ENCODE results near the gene TRMO.

TRMO gene

DNA sequence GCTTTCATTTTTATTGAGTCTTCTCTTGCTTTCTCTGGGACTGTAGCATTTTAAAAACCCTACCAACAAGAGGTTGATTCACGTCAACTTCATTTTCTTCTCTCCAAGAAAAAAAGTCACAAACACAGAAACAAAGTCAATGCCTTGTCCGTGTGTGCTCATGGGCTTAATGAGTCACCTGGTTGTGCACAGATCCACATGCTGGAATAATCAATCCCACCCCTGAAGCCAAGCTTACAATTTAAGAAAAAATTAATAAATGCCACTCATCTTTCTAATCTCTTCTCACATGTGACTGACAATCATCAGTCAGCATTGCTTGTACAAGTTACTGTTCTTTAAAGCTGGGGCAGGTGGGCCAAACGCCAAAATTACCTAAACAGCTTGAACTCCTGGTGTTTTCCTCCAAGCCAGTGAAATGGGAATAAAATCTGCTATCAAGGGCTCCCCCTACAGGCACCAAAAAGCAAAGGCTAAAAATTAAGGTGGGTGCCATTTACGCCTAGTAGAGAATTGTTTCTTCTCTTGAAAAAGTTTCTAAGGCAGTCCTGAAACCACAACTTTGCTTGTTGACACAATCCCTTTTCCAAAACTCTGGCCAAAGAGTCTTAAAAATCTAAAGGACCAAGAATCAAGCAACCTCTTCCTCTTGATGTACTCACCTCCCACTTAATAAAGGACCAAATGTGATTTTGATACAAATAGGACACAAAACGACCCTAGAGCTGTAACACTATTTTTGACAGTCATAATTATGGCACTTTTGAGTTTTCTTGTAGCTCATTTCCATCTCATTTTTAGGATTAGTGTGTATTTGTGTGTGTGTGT lies 21.3 kb downstream of the TRMO start:
- DNase-seq: no peak

DNA sequence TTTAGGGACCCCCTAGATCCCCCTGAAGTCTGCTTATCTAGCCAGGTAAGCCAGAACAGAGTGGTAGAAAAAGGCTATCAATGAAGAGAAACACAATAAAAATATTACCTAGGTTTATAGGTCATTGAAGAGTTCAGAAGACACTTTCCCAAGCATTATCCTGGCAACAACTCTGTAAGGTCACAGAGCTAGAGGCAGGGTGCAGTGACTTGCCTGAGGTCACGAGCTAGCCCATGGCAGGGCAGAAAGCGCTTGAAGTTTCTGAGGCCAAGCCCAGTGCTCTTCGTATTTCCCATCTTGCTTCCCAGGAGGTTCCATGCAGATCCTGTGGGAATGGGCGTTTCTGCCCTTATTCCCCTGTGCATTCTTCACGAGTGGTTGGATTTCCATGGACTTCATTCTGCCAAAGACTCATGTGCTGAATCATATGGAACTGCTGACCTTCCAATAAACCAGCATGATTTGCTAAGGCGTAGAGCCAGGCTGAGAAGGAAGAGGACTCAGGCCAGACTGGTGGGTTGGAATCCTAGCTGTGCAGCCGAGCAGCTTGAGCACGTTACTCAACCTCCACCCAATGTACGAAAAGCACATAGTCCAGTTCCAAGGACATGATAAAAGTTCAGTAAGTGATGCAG lies 22.1 kb downstream of the TRMO start:
- DNase-seq: no peak

DNA sequence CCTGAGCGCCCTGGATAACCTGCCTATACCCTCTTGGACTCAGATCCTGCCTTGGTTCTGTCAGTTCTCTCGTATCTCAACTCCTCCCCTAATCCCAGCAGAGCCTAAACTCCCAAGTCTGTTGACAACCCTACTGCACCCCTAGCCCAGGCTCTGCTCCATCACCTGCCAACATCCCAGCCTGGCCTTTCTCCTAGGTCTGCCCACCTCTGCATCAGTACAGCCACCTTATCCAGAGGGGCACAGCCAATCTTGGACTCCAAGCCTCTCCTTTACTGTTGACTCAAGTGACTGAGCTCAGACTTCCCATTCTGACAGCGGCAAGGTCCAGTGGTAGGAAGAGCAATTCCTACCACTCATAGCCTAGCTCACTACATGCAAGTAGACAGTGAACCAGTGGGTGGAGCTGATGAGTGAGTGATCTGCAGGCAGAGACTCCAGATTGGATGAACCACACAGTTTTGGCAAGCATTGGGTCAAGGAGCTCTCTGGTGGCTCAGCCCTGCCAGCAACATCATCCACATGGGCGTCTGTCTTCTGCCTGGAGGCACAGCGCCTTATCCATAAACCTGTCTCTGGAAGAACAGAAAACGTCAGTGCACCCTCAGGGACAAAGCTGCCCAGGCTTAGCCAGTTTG lies 26.5 kb downstream of the TRMO start:
- DNase-seq: no peak

DNA sequence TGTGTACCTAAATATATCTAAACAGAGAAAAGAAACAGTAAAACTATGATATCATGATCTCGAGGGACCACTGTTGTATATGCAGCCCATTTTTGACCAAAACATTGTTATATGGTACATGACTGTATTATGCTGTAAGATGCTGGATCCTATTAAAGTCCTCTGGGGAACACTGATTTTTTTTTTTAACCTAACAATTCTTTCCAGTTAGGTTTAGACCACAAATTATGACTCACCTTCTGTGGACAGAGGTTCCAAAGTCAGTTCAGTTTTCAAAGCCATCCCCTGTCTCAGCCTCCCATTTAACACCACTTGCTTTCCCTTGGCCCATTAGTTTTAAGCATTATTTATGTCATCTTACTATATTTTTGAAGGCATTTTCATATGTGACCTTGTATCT lies 27.1 kb downstream of the TRMO start:
- DNase-seq: no peak

DNA sequence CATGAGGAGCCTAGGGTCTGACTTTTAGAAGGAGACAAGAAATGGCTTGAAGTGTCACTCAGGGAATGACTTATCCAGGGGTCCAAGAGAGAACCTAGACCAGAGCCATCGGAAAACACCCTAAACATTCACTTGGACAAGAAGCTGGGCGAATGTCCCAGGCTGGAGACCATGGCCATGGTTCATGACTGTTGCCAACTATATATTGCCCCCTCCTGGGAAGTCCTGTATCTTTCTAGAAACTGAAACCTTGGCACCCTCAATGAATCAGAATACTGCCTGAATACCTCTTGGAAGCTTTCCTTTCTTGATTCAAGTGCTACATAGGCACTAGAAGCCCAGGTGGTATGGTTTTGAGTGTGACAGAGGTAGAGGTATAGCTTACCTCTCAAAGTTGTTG lies 29.9 kb downstream of the TRMO start:
- DNase-seq: no peak

DNA sequence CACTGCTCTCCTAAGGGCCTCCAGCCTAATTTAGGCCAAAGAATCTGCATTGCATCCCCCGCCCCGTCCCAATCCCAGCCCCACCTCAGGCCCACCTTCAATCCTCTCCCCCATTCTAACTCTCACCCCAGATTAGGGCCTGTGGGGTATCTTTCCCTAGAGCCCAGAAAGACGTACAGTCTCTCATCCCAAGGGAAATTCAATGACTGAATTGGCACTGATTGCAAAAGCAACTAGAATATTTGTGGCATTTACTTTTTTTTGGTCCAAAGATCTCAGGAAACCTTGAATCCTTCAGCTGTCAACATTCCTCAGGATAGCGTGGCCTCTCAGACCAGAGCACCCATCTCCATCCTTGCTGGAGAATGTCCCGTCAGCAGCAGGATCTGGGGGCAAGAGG lies 30.6 kb downstream of the TRMO start:
- no peak for DNase-seq

DNA sequence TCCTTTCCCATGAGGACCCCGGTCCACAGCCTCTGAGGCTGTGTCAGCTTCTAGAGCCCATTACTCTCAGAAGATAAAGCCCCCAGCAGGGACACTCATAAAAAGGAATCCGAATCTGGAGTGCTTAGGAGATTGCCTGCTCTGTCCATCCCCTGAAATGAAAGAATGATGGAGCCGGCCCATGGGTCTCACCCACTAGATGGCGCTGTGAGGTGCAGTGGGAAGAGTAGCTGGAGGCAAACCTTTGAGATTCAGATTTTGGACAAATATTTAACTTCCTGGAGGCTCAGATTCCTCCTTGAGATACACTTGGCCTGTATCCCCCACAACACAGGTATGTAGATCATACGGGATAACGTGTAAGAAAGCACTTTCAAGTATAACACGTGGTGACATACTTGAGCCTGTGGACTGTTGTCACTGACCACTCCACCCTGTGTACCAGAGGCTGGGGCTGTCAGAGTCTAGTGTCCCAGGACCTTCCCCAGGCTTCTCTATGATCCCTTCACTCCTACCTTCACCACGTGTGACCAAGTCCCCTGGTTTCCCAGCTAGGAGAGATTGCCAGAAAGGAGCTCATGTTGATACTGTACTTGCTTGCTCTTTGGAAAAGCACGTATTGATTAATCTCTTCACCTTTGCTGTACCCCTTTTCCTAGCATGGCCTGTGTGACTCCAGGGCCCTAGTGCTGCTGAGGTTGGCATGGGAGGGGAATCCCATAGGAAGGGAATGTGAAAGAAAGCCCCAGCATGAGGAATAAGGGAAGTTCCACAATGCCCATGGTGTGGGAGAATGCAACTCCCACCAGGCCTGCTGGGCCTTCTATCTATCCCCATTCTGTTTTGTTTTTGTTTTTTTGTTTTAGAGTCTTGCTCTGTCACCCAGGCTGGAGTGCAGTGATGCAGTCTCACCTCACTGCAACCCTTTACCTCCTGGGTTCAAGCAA lies 32.1 kb downstream of the TRMO start:
- no peak for DNase-seq

DNA sequence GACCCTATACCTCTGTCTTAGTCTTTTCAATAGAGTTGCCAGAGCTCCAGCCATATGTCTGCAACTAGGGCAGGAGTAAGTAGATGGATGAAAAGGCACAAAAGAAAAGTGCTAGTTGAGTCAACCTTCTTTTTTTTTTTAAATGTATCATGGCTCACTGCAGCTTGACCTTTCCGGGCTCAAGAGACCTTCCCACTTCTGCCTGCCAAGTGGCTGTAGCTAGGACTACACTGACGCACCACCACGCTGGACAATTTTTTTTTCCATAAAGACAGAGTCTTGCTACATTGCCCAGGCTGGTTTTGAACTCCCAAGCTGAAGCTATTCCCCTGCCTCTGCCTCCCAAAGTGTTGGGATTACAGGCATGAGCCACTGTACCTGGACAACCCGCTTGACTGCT lies 42.0 kb downstream of the TRMO start:
- DNase-seq: no peak

DNA sequence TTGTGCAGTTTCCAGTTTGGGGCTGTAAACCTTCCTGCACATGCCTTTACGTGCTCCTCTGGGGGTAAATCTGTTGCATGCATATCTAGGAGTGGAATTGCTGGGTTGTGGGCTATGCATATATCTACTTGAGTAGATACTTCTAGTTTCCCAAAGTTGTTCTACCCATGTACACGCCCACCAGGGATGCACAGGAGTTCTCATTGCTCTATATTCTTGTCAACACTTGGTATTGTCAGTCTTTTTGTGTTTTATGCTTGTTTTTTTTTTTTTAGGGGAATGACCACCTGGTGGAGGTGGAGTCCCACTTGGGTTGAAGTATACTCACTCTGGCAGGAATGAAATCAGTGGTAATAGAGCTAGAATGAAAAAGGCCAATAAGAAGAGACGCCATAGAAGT lies 46.2 kb downstream of the TRMO start:
- no peak for DNase-seq

DNA sequence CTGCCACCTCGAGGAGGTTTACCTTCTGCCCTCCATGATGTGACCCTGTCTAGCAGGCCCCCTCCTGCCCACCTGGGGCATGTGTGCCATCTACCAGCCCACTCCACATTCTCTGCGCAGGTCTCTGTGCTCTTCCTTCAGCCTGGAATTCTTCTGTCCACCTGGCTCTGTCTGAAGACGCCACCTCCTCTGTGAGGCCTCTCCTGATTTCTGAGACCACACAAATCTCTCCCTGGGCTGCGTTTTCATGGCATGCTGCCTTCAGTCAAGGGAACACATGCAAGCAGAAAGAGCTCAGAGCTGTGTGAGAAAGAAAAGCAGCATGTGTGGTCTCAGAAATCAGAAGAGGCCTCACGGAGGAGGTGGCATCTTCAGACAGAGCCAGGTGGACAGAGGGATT lies 47.2 kb downstream of the TRMO start:
- DNase-seq: no peak

DNA sequence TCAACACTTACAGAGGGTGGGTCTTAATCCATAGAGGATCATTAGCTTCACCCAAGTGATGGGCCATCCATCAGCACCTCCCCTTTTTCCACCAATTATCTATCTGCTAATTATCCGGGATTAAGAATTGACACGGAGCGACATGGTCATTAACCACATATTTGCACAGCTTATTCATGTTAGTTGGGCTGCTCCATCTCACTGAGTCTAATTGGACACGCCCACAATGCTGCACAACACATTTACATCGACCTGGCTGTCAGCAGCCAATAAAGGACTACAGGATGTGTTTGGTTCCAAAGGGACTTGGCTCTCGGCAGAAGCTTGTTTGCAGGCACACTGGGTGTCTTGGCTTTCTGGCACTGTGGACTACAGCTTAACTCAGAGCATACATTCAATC lies 47.7 kb downstream of the TRMO start:
- DNase-seq: no peak

DNA sequence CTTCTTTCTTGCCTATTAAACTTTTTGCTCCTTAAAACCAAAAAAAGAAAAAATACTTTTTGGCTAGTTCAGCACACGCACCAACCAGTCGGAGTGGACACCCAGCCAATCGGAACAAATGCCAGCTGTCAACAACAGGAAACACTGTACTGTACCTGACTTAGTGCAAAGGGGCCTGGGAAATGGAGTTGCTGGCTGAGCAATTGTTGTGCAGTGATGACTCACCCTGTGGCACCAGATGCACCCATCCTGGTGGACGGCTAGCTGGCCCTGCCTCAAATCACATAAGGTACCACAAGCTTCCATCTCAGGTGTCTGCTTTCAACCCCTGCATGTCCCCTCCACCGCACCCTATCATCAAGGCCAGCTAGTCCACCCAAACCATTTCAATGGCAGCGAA lies 48.4 kb downstream of the TRMO start:
- DNase-seq: no peak

DNA sequence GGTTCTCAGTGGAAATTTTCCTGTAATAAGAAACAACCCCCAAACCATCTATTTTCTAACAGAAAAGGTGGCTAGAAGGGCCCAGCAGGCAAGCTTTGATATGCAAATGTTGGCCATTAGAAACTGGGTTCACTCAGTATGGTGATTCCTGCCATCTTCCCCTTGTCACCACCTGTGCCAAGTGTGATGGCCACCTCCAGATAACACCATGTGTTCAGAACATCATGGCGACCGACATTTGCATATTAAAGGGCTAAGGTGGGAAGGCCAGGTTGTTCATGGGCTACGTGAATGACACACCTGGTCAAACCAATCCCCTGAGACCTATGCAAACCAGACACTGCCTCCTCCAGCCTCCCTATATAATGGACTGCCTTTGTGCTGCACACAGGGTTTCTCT lies 48.9 kb downstream of the TRMO start:
- DNase-seq: no peak

DNA sequence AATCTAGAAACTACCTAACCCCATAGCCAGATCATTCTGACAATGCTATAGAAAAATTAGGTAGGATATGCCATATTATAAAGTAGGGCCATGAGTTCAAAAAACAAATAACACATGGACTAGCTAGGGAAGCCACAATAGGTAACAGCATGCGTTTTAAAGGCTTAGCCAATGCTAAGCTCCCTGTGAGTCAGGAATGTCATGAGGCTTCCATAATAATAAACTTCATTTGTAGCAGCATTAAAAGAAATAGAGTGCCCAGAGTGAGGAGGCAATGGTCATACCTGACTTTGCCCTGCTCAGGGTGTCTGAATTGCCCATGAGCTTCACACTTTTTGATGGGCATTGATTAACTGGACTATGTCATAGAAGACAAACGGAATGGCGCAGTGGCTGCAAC lies 53.4 kb downstream of the TRMO start:
- DNase-seq: no peak

DNA sequence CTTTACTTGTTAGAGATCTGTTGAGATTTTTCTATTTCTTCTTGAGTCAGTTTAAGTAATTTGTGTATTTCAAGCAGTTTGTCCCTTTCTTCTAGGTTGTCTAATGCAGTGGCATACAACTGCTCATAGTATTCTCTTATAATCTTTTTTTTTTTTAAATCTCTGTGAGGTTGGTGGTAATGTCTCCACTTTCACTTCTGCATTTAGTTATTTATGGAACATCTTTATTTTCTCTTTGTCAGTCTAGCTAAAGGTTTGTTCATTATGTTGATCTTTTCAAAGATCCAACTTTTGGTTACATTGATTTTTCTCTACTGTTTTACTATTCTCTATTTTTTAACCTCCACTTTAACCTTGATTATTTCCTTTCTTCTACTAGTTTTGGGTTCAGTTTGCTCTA lies 55.5 kb downstream of the TRMO start:
- DNase-seq: no peak

DNA sequence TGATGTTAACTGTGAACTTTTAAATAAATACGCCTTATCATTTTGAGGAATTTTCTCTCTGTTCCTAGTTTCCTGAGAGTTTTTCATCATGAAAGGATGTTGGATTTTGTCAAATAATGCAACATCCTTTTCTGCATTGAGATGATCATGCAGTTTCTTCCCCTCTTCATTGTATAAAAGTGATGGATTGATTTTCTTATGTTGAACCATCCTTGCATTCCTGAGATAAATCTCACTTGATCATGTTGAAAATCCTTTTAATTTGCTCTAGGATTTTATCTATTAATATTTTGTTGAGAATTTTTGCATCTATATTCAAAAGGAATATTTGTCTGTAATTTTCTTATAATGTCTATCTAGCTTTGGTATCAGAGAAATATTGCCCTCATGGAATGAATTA lies 56.0 kb downstream of the TRMO start:
- no peak for DNase-seq

DNA sequence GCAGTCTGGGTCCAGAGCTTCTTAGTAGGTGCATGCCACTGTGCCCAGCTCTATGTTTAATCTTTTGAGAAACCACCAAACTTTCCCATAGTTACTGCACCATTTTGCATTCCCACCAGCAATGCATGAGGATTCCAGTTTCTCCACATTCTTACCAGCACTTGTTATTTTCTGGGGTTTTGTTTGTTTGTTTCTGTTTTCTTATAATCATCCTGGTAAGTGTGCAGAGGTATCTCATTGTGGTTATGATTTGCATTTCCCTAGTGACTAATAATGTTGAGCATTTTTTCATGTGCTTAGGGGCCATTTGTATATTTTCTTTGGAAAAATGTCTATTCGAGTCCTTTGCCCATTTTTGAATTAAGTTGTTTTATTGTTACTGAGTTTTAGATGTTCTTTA lies 57.9 kb downstream of the TRMO start:
- no peak for DNase-seq

DNA sequence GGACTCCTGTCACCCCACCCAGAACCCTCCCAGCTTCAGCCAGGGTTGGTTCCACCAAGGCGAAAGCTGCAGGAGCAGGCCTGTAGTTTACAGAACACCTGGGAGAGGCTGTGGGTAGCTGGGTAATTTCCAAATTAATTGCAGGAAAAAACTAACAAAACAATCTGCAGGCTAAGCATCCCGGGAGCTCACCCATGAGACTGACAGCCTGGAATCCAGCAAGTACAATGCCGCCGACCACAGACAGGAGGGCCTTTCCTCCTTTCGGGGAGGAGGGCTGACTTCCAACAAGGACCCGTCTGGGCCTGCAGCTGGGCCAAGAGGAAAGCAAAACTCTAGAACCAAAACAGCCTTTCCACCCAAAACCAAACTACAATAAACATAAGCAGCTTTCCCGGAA lies 59.0 kb downstream of the TRMO start:
- DNase-seq: no peak

DNA sequence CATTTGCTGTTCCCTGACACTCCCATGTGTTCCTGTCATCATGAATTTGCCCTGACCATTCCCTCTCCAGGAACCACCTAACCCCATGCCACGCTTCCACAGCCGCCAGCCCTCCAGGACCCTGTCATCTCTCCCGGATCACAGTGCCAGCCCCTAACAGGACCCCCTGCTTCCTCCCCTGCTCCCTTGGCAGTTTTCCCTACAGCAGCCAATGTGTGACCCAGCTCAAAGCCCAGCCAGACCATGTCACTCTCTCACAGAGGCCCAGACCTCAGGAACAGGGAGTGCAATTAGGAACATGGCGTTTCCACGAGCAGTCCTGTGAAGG lies 61.2 kb downstream of the TRMO start:
- DNase-seq: no peak

DNA sequence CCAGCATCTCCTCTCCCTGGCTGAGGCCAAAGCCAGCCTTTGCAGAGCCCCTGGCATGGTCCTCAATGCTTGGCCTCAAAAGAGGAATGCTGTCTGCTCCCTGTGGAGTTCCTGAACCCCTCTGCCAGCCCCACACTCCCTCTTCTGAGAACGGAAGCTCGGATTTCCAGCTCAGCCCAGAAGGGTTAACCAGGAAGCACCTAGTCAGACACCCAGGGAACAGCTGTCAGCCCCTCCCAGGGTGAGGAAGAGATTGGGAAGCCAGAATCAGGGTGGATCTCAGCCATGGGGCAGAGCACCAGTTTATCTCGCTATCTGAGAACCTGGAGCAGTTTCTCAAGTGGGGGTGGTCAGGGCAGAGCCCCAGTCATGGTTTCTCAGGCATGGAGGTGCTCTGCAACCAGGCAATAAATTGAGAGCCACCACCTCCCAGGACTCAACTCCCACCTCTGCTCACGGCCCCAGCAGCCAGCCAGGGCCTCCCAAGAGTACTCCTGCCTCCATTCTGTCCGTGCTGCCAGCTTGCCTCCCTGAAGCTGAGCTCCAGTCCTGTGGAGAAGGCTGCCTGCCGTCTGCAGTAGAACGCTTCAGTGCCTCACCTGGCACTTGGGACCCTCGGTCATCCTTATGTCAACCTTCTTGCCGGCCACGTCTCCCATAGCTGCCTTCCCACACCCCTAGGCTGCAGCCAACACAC lies 61.7 kb downstream of the TRMO start:
- DNase-seq: no peak

DNA sequence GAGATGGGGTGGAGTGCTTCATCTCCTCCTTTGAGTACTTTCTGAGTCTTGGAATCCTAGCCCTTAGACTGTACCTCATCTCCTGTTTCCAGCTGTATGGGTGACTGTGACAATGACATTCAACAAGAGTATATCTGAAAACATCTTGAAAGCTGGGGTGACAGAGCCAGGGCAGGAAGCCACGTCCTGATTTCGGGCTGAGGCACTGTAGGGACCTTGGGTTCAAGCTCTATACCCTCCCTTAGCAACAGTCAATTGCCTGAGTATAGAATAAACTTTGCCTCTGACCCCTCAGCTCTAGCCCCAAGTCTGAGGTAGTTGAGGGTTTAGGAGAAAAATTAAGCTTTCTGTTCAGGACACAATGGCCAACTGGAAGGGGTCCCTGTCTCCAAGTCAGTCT lies 63.0 kb downstream of the TRMO start:
- no peak for DNase-seq

DNA sequence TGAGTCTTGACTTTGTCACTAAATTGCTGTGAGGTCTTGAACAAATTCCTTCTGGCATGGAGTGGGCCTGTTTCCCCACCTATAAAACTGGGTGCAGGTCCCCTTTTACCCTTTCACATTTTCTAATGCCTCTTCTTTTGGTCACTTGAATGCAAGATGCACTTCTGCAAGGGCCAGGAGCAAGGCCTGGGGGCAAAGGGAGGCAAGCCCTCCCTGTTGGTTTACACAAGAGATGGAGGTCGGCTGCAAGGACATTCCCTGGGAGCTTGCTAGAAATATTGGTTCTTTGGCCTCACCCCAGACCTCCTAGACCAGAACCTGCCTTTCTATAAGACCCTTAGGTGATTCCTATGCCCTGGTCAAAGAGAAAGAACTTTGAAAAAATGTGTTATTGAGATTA lies 63.5 kb downstream of the TRMO start:
- no peak for DNase-seq

DNA sequence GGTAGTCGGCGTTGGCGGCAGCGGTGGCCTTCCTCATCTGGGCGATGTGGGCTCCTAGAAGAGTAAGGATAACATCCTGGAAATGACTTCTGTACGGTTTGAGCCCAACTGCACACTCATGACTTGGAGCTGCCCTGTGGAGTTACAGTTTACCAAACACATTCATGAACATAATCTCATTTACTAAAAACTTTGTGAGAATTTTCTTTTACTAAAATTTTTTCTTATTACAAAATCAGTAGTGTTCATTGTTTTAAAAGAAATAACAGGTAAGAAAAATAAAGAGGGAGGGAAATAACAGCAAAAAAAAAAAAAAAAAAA lies 63.9 kb downstream of the TRMO start:
- no peak for DNase-seq
